ENCODE data around the gene LYPD6.

The LYPD6 gene

DNA sequence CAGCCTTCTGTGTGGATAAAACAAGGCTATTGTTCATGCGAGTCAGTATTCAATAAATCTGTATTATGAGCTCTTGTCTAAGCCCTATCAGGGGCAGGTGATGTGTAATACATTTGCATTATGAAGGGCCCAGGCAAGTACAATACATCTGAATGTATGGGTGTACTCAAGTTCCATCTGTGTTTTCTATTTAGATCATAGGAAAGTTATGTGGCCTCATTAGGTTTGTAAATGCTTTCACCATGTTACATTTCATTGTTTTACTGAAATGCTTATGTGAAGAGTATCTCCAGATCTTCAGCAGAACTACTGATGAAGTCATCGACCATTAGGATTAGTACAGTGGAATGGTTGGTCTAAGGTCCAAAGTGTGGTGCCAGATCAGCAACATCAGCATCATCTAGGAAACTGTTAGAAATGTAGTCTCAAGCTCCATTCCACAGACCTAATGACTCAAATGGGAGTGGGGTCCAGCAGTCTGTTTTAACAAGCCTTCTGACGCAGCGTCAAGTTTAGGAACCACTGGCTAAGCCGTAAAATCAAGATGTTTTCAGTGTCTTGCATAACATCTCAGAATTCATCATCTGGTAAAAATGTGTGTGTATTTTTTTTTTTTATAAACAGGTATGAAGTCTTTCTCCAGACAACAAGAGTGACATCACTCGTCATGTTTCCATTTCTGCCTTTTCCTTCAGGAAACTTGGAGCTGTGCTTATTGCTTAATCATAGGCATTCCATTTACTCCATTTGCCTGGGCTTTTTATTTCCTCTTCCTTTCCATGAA is 80.5 kb downstream of the LYPD6 start:
- DNase-seq: no peak

DNA sequence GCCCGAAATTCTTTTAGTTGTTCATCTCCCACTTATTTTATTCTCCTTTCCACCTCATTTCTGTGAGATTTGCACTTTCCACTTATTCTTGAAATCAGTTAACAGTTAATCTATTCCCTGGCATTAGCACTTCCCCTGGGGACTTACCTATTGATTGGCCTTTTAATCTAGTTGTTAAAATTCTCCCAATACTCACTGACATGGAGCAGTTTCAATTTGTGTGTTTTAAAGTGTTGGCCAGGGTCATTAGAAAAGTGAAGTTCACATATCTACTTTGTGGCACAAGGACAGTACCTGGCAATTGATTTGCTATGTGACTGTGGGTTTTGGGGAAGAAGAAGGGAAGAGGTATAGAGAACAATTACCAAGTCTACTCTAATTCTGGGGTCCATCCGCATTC is 83.1 kb downstream of the LYPD6 start:
- no peak for DNase-seq

DNA sequence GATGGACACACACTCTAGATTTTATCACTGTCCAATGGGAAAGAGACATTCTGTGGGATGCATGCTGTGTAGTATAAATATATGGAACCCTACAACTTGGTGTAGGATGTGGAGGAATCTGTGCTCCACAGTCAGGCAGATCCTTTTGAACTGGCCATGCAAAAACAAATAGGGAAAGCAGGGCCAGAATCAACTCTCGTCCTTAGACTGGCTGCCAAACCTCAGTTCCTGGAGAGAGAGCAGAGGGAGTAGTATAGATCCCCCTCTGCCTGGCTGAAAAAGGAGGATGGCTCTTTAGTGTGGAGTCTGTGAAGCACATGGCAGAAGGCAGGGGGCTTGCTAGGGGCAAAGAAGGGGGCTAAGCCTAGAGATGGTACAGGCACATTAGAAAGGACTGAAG is 84.7 kb downstream of the LYPD6 start:
- DNase-seq: no peak

DNA sequence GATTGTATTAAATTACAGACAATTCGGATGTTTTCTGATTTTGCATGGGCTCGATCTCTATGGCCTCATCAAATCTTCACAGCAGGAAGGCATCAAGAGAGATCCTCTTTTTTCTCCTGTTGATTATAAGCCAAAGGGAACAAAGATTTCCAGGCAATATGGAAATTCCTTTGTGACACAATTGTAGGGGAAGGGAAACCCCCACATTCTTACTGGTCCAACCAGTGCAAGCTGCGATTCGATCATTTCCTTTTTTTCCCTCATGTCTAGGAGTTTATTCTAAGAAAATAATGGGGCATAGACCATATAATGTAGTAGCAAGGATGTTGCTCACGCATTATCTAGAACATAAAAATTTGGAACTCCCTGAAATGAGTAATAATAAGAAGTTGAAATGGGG is 87.7 kb downstream of the LYPD6 start:
- DNase-seq: no peak

DNA sequence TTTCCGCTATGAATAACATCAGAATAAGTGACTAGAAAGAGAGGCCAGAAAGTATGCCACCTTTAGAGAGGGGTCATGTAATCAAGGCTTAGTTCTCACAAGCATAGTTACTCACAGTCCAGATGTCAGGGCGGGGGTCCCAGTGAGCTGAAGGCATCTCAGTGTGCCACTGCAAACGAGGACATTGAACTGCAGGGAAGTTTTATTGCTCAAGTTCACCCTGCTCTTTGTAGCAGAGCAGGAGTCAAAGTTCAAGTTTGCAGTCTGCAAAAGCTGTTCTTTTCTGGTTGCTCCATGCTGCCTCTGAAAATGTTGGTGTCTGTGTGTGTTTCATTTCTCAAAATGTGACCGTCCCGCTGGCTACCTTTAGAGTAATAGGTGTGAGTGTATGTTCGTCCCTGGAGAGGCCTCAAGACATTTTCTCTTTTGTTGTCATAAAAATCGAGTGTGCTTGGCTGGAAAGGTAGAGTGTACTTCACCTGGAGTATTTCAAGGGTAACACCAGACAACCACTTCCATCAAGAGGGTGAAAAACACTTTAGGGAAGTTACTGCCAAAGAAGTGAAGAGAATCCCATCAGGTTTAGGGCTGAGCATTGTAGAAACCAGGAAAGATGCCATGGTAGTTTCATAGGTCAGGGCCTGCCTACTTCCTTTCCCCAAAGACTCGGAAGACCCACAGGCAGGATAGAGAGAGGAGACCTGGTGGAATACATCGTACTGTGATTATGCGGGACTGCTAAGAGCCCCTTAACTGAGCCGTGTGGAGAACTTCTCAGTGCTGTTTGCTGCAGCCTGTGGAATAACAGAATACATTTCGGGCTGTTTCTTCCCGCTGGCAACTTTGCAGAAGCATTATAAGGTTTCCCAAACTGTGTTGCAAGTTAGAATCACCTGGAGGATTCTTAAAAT is 89.9 kb downstream of the LYPD6 start:
- DNase-seq: no peak

DNA sequence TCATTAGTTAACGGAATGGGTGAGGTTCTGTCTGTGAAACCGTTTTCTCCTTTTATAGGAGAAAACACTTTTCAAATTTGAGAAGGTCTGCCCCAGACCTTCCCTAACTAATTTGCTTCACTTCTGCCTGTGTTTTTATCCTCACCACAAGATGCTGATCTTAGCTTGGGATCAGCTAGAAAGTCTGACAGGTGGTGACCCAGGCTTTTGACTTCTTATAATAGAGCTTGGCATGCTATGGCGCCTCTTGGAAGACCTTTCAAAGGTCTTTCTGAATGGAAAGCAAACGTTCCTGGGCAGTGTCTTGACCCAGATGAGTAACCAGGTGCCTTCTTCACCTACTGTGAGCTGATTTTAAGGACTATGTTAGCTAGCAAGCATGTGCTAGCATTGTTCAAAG is 91.4 kb downstream of the LYPD6 start:
- no peak for DNase-seq

DNA sequence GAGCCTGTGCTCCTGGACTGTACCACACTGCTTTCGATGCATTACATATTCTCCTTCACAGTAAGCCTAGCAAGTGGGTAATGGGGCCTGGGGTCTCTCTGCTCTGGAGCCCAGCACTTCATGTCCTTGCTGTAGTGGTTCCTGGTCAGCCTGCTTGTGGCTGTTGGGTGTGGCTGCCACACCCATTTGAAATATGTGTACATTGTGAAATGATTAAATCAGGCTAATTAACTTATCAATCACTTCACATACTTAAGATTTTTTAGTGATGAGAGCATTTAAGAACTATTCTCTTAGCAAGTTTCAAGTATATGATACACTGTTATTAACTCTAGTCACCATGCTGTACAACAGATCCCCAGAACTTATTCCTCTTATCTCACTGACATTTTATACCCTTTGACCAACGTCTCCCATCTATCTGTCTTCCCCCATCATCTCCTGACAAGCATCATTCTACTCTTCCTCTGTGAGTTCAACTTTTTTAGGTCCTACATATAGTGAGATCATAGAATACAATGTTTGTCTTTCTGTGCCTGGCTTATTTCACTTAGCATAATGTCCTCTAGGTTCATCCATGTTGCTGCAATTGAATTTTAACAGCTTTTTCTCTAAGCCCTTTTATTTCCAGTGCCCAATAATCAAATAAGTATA is 92.1 kb downstream of the LYPD6 start:
- DNase-seq: no peak

DNA sequence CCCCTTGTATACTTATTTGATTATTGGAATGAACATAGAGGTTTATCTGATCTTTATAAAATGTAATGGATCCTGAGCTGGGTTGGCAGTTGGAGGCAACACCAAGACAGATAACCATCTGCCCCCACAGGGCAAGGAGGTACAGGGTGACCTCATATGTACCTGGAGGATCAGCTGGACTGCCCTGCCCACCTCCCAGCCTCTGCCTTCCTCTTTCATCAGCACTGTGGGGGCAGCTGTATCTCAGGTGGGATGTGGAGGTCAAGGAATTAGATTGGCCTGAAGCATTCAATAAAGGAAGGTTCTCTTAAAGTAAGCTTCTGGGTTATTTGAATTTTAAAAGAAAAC is 92.6 kb downstream of the LYPD6 start:
- DNase-seq: no peak

DNA sequence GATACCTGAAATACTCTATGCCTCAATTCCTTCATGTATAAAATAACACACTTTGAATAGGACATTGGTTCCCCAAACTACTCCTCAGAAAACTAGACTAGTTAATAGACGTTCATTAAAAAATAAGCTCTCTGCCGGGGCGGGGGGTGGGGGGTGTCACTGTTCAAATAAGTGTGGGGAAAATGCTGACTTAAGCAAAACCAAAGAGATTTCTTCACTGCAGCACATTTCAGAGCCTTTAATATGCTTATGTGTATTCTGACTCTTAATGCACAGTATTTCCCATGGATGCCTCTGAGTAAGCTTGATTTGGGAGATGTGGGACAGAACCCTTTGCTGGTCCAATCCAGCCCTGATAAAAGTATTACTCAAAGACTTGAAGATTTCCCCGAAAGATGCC is 93.2 kb downstream of the LYPD6 start:
- no peak for DNase-seq

DNA sequence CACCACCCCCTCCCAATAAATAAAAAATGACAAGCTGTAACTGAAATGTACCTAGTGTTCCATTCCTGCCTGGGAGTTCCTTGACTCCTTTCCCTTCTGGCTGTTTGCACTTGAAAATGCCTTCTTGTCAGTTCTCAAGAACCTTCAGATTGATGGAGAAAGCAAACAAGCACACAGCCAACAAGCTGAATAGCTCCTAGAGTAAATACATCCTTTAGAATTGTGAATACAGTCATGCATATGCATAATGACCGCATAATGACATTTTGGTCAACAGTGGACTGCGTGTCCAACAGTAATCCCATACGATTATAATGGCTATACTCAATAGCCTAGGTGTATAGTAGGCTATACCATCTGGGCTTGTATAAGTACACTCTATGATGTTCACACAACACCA is 97.0 kb downstream of the LYPD6 start:
- DNase-seq: no peak

DNA sequence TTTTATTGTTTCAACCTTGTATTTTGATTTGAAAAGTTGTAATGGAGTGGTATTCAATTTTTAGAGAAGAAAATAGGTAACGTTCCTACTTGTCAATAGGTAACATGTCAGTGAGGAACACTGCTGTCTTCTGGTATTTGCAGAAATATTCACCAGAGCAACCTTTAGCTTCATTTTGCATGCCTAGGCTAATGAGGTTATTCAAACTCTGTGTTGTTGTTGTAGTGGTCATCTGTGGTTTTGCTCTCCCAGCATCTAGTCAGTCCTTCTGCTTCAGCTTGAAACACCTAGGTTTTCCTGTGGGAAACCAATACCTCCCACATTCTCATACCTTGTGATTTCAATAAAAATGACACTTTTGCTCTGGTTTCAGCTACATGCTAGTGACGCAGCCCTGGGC is 98.4 kb downstream of the LYPD6 start:
- no peak for DNase-seq

DNA sequence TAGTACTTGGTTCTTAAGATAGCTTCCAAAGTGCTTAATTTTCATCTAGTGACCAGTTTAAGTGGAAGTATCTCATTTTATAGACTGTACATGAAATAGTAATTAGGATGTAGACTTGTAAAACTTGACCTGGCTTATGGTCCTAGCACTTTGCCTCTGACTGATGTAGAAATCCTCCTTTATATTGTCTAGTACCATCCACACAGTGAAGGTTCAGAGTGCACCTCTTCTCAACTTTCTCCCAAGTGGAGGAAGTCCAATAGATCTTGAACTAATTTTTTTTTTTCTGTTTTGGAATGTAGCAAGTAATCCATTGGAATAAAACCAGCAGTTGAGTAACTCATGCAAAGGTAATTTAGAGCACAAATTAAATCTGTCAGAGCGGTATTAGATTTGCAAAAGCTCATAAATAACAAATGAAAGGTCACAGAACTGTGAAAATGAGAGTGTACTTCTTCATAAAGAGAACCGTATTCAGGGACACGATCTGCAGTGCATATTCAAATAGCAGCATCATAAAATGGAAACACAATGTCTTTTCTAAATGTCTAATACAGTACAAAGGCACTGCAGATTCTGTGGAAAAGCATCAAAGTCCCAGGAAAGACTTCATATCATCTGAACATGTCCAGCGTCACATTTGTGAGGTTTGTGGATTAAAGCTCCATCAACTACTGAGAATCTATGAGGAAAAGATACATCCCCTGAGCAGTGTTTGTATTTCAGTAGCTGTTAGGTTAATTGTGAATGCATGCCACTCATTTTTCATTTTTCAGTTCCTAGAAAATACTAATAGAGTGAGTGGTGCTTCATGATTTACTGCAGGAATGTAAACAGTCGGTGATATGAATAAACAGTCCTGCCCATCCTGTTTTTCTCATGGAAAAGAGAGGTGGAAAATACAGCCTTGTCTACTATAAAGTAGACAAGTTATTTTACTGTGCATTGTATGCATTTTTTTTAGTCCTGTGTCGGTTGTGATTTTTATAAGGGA is 100.7 kb downstream of the LYPD6 start:
- DNase-seq: no peak

DNA sequence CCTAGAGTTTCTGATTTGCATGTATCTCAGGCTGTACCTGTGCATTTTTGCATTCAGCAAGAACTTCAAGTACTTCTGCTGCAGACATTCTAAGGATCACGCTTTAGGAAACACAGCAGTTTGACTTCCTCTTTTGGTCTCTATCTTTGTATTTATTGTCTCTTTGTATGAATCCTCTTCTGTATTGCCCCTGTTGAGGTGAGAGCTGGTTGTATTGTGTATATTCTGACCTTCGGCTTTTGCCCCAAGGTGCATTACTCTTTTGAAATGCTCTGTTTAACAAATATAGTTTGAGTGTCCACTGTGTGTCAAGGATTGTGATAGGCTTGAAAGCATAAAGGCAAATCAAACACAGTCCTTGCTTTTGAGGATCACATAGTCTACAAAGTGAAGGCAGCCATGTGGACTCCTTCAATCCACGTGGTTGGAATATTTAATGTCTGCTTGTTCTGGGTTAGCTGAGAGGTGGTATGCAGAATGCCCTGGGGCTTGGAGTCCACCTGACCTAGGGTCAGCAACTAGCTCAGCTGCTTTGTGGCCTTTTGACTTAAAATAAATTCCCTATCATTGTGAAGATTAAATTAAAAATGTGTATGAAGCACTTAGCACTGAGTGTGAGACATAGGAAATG is 108.1 kb downstream of the LYPD6 start:
- no peak for DNase-seq

DNA sequence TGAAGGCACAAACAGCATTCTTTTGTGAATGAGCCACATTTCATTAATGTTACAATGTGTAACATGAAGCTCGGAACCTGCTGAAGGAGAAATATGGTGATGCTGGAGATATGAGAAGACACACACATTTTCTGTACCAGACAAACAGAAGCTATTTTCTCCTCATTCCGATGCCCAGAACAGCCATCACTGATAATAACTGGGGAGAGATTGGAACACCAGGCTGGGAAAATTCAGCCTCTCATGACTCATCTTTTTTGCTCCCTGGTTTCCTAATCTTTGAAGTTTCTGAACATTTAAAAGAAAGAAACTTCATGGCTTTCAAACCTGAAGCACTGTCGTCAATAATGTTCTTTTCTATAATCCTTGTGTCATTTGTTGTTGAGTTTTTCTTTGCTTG is 110.9 kb downstream of the LYPD6 start:
- no peak for DNase-seq

DNA sequence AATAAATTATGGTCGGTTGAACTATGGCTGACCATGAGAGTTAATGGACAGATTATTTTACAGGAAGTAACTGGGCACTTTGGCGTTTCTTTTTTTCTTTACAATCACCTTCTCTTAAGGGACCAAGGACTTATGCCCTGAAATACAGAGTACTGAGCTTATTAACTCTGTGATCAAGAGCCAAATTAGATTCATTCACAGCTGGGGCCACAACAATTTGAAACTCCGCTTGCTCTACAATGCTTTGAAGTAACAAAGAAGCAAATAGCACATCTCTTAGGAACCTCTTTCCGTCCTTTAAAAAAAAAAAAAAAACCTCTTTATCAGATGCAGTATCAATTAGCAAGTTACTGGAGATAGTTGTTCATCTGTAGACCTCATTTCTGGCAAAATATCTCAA is 112.0 kb downstream of the LYPD6 start:
- DNase-seq: no peak

DNA sequence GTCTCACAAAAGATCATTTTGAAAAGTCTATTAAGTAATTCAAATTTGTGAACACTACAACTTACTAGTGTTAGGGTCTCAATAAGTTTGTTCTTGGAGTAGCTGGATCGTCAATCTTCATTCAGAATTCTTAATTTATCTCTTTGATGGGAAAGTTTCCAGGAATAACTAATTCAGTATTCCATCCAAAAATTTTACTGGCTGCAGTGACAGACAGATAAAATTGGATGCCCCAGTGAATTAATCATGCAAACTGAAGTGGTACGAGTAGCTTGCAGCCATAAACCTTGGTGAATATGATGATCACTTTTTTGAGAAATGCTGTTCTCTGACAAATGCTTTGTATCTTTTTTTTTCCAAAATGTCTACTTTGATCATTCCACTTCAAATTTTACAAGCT is 112.8 kb downstream of the LYPD6 start:
- DNase-seq: no peak

DNA sequence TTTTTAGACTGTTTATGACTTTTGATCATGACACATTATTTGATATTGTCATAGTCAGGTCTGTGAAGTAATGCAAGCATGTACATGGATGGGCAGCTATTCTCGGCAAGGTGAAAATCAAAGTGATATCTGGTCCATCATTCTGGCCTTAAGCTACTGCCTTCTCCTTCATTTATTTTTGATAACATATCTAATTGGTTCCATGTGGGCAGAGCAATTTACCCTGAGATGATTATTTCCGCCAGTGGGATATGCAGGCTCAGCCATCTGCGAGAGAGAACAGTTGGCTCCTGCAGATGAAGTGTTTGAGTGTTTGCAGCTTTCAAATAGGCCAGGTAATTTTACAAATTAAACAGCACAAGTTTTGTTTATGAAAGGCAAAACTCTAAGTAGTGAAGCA is 116.4 kb downstream of the LYPD6 start:
- no peak for DNase-seq

DNA sequence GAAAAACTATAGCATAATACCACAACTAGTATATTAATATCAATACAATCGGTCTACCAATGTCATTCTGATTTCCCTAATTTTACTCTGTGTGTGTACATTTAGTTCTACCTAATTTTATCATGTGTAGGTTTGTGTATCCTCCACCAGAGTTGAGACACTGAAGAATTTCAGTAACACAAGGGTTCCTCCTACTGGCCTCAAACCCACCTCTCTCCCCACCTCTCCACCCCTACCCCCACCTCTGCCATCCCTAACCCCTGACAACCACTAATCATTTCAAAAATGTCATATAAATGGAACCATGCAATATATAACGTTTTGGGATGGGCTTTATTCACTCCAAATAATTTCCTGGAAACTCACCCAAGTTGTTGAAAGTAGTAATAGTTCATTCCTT is 117.9 kb downstream of the LYPD6 start:
- no peak for DNase-seq

DNA sequence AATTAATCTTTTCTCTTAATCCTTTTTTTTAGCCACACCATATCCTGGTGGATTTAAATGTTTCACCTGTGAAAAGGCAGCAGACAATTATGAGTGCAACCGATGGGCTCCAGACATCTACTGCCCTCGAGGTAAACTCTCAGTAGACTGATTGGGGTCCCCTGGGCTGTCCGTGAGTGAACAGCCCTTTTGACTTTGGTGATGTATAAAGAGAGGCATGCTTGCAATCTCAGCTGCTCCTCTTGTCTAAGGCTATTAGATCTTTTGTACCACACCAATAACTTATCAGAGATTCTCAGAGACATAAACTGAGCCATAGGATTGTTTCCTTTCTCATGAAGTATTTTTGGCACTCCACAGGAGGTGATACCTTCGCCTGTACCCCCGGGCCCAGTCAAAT is 118.6 kb downstream of the LYPD6 start:
- no peak for DNase-seq

DNA sequence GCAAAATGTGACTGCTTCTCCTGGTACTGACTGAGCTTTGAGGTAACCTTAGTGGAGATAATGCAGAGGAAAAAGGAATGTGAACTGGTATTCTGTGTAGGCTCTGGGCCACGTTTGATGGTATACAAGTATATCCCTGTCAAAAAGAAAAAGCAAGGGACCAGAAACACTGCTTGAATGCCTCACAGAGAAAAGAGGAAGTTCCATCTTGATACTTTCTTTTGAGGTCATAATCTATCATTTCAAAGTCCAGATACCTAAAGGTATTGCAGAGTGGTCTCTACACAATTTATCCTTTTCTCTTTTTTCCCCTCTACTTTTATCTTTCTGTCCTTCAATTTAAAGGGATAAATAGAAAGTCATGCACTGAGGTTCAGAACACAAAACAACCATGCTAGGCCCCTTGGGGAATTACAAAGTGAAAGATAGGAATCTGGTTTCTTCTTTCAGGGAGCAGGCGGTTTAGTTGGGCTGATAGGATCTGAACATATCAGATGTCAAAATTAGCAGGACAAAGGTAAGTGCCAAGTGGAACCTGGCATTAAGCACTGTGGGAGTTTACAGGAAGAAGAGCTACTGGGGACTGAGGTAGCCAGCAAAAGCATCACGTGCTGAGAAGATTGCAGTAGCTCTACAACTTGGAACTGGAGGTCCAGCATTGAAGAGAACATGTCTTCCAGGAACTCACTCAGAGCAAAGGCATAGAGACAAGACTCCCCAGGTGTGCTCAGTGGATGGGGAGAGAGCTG is 121.2 kb downstream of the LYPD6 start:
- no peak for DNase-seq

DNA sequence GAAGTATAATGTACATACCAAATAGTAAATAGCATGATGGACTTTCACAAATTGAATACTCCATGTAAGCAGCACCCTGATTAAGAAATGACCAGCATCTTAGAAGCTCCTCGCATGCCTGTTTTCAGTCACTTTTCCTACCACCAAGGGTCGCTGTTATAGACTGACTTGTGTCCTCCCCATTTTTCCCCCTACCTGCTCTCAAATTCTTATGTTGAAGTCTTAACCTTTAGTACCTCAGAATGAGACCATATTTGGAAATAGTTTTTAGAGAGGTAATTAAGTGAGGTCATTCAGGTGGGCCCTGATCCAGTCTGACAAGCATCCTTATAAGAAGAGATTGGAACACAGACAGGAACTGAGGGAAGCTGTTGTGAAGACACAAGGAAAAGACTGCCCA is 125.9 kb downstream of the LYPD6 start:
- no peak for DNase-seq
